Measurements from ENCODE around the gene ISOC2. TPM values are rescaled to one million over a fixed set of nuclear protein-coding genes. Genes with fewer than 3 reads are reported as not detected.

Gene ISOC2
- total RNA-seq, 1 experiment from 2014 or later = 251 TPM

- Histone ChIP-seq H3K9me3 (ENCODE audit: low read length) (no peaks in the 10 kb centered on the region), H3K27ac (ENCODE audit: low read length) (no peak overlapping the region), H3K9me2 (replicated peaks; ENCODE audit: low read length) (no peaks in the 10 kb centered on the region), H3K9ac (ENCODE audit: low read length) (peak overlapping the region; percentile 63), H3F3A (ENCODE audit: low read length, unreplicated experiment) (no peaks in the 10 kb centered on the region), H3K27me3 (ENCODE audit: low read length) (no peaks in the 10 kb centered on the region), H4K20me1 (ENCODE audit: low read length) (peaks cover 6% of the 10 kb centered on the region; the same call in 1 of the 2 replicates), H3K79me2 (ENCODE audit: low read length) (peaks cover 27% of the 10 kb centered on the region), H3K4me2 (ENCODE audit: low read length) (peak overlapping the region; percentile 93), H3K4me1 (ENCODE audit: insufficient read depth, low read length) (peaks cover 13% of the 10 kb centered on the region), H2AFZ (ENCODE audit: low read length) (peak overlapping the region; percentile 96), H3K4me3 (ENCODE audit: low read length) (peak overlapping the region; percentile 75), H3K36me3 (ENCODE audit: low read depth, low read length) (no peaks in the 10 kb centered on the region)
- DNase-seq = peak; percentile 44
- ATAC-seq = no peak
- ChIA-PET CTCF (interaction anchor here (0.7 to 1.1 kb wide), 4 partner anchors 42 to 487 kb away, joined by 3 to 11 read pairs (median 4); no protein-coding TSS in a partner anchor), POLR2A (ENCODE audit: unreplicated experiment) (interaction anchor here (0.6 to 1.1 kb wide), 6 partner anchors 12 to 1817 kb away, joined by 3 to 17 read pairs (median 4); no protein-coding TSS in a partner anchor)
- TF ChIP-seq EZH2phosphoT487 (IDR thresholded peaks at IDR 0.05; ENCODE audit: borderline replicate concordance, low read length) (no peak), CTCF (conservative IDR thresholded peaks at IDR 0.05; ENCODE audit: low read depth, low read length) (no peak), EZH2 (IDR thresholded peaks at IDR 0.05; ENCODE audit: low read length, unreplicated experiment) (no peak)
- intact Hi-C loops (cut with micrococcal nuclease) = loop anchor here (5.0 kb wide), 1 partner anchor 170 kb away; no protein-coding TSS in a partner anchor
- BruUV-seq (replicated peaks) = TSS peak; percentile 87
Measured at GRCh38 chr19:55461974-55462626, 658 bp upstream of the ISOC2 start.

GRCh38 chr19:55460670-55461258 lies 678 bp downstream of the ISOC2 start:
- peak; percentile 76 for DNase-seq

More at GRCh38 chr19:55460670-55461258, 678 bp downstream of the ISOC2 start:
- ChIA-PET POLR2A (ENCODE audit: unreplicated experiment) (no interaction called here), CTCF (interaction anchor here (0.6 kb wide), 2 partner anchors 53 to 163 kb away, joined by 3 read pairs; partner anchors contain the start of genes UBE2S and ZNF784)
- TF ChIP-seq CTCF (conservative IDR thresholded peaks at IDR 0.05; ENCODE audit: low read depth, low read length) = no peak
- TF ChIP-seq EZH2phosphoT487 (IDR thresholded peaks at IDR 0.05; ENCODE audit: borderline replicate concordance, low read length) = no peak
- TF ChIP-seq EZH2 (IDR thresholded peaks at IDR 0.05; ENCODE audit: low read length, unreplicated experiment) = no peak
- H3K9me3 ChIP-seq (ENCODE audit: low read length) = no peaks in the 10 kb centered on the region
- 0 out of 2 replicates have a peak, but pooled peaks cover 2% of the 10 kb centered on the region for H3K36me3 ChIP-seq (ENCODE audit: low read depth, low read length)
- no peaks in the 10 kb centered on the region for H3F3A ChIP-seq (ENCODE audit: low read length, unreplicated experiment)
- peak overlapping the region; percentile 91 for H3K4me3 ChIP-seq (ENCODE audit: low read length)
- no peaks in the 10 kb centered on the region for H3K27me3 ChIP-seq (ENCODE audit: low read length)
- H3K79me2 ChIP-seq (ENCODE audit: low read length) = peaks cover 27% of the 10 kb centered on the region
- no TSS peak for BruUV-seq (replicated peaks)
- H4K20me1 ChIP-seq (ENCODE audit: low read length) = peaks cover 6% of the 10 kb centered on the region; the same call in 1 of the 2 replicates
- peak overlapping the region; percentile 97 for H3K4me2 ChIP-seq (ENCODE audit: low read length)
- peaks cover 13% of the 10 kb centered on the region for H3K4me1 ChIP-seq (ENCODE audit: insufficient read depth, low read length)
- peak; percentile 49 for ATAC-seq
- intact Hi-C loops (cut with micrococcal nuclease) = loop anchor here (5.0 kb wide), 1 partner anchor 172 kb away; no protein-coding TSS in a partner anchor
- no peaks in the 10 kb centered on the region for H3K9me2 ChIP-seq (replicated peaks; ENCODE audit: low read length)
- H2AFZ ChIP-seq (ENCODE audit: low read length) = peak overlapping the region; percentile 85; the same call in 1 of the 2 replicates
- H3K9ac ChIP-seq (ENCODE audit: low read length) = peak overlapping the region; percentile 97
- H3K27ac ChIP-seq (ENCODE audit: low read length) = peak overlapping the region; percentile 81

Measured in PC-3 (cell line).